AG09309 (cell line): ENCODE measurements around the gene NMNAT2.

Experiments
- DNase-seq: peaks from one replicate; pipeline ENCODE4 v3.0.0-alpha.2; 2010; ENCODE audit warnings: low read depth
- H3K4me3 ChIP-seq: 2 replicates; pipeline ENCODE4 v1.5.1; 2011; ENCODE audit warnings: mild to moderate bottlenecking, low read depth, low read length, moderate library complexity; ENCODE audit not compliant: control insufficient read depth
- CTCF ChIP-seq: IDR thresholded peaks from 2 replicates; pipeline ENCODE4 v1.5.1; 2011; ENCODE audit warnings: mild to moderate bottlenecking, low read depth, low read length, inconsistent platforms; ENCODE audit not compliant: insufficient read depth, control insufficient read depth; ENCODE audit errors: missing control alignments

Gene NMNAT2

GRCh38 chr1:183303901-183304300 is 114.3 kb downstream of the NMNAT2 start:
- no peak for DNase-seq
- H3K4me3 ChIP-seq, result no peak overlapping the region
- no peak for TF ChIP-seq CTCF

GRCh38 chr1:183303323-183303645 is 114.9 kb downstream of the NMNAT2 start:
- TF ChIP-seq CTCF, result no peak
- DNase-seq, result no peak
- H3K4me3 ChIP-seq, result no peak overlapping the region

GRCh38 chr1:183302452-183303322 is 115.5 kb downstream of the NMNAT2 start:
- DNase-seq, result no peak
- H3K4me3 ChIP-seq, result no peak overlapping the region
- TF ChIP-seq CTCF, result no peak

GRCh38 chr1:183301239-183301638 is 116.9 kb downstream of the NMNAT2 start:
- H3K4me3 ChIP-seq, result no peak overlapping the region
- no peak for TF ChIP-seq CTCF
- no peak for DNase-seq

GRCh38 chr1:183300828-183301227 is 117.4 kb downstream of the NMNAT2 start:
- no peak overlapping the region for H3K4me3 ChIP-seq
- TF ChIP-seq CTCF, result no peak
- DNase-seq, result no peak

GRCh38 chr1:183300395-183300794 is 117.8 kb downstream of the NMNAT2 start:
- no peak overlapping the region for H3K4me3 ChIP-seq
- TF ChIP-seq CTCF, result no peak
- no peak for DNase-seq

- no peak for DNase-seq
- TF ChIP-seq CTCF, result no peak
These were observed 121.4 kb downstream of the NMNAT2 start for GRCh38 chr1:183296782-183297181.

More at GRCh38 chr1:183296782-183297181, 121.4 kb downstream of the NMNAT2 start:
- no peak overlapping the region for H3K4me3 ChIP-seq
